NCI-H146 treated with DMSO at 0.1 percent for 48 hours (cell line): Measurements from ENCODE around the gene APPL2.

ENCODE experiments used
- DNase-seq: peaks from one replicate; lab custom pipeline; 2025; ENCODE audit not compliant: unreplicated experiment; lab: John Stamatoyannopoulos, UW

The APPL2 gene

DNA sequence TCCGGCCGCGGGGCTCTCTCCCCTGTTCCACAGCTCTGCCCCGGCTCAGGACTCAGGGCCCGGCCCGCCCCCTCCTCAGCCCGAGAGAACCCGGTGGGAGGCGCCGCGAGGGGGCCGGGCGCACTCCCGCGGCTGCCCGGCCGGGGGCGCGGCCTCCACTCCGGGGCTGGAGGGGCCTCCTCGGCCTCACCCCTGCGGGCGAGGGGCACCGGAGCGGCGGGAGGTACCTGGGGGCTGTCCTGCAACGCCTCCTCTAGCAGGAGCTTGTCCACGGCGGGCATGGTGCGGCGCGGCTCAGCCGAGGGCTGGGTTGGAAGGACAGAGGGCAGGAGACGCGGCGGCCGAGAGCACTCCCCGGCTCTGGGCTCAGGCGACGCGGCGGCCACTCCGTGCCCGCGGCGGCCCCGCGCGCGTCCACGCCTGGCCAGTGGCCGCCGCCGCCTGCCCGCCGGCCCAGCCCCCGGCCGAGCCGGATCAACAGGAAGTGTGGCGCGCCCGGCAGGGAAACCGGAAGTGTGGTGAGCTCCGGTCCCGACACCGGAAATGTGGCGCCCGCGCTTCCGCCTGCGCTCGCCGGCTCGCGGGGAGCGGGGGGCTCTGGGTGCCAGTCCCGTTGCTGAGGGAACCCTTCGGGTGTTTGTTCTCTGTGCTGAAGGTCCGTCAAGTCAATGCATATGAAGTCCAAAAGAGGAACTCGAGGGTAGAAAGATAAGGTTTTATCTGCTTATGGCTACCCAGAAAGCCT is at the start of gene APPL2:
Gene APPL2, minus strand, starts transcription at position 443 of the 745 bp plus-strand sequence. Its CDS starts 162 bp downstream, at position 281.
- peak; percentile 77 for DNase-seq

GRCh38 chr12:105285378-105285777 is 49.4 kb upstream of the APPL2 start:
- no peak for DNase-seq

DNA sequence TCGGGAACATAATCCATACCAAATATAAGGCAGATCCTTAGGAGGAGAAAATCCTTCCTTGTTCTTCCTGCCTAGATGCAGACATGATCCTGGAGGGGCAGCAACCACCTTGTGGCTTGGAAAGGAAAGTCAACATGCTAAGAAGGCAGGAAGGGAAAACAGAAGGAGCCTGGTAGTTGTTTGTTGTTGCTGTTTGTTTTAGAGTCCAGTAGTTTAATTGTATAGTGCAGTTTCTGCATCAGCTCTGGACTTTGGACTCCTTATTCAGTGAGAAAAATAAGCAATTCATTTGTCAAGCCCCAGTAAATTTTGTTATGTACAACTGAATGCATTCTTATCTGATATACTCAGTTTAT is 45.7 kb upstream of the APPL2 start:
- no peak for DNase-seq

GRCh38 chr12:105280966-105281693 is 45.2 kb upstream of the APPL2 start:
- DNase-seq: no peak

- DNase-seq: no peak
These were observed 43.6 kb upstream of the APPL2 start for GRCh38 chr12:105279460-105280056.

DNA sequence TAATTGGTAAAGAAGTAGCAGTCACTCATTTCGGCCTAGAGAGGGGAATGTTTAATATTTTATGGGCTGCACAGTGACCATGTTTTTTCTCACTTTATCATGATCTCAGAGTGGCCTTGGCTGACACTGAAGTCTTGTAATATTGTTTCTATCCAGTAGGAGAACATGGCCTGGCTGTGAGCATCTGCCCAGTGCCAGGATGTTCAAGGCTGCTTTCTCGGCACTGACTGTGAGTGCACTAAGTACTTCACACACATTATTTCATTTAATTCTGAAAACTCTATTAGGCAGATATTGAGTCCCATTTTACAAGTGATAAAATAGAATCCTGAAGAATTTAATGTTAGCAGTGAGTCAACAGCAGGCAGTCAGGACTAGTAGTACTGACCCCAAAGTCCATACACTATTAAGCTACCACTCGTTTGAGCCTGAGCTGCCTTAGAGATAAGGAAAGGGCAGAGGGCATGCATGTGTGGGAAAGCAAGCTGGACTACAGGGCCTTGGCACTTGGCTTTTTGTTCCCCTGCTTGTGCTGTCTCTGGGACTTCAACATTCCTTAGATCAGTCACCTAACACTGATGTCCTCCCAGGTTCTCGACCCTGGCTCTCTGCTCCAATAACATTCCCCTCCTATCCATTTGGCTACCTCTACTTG is 42.2 kb upstream of the APPL2 start:
- DNase-seq: no peak

DNA sequence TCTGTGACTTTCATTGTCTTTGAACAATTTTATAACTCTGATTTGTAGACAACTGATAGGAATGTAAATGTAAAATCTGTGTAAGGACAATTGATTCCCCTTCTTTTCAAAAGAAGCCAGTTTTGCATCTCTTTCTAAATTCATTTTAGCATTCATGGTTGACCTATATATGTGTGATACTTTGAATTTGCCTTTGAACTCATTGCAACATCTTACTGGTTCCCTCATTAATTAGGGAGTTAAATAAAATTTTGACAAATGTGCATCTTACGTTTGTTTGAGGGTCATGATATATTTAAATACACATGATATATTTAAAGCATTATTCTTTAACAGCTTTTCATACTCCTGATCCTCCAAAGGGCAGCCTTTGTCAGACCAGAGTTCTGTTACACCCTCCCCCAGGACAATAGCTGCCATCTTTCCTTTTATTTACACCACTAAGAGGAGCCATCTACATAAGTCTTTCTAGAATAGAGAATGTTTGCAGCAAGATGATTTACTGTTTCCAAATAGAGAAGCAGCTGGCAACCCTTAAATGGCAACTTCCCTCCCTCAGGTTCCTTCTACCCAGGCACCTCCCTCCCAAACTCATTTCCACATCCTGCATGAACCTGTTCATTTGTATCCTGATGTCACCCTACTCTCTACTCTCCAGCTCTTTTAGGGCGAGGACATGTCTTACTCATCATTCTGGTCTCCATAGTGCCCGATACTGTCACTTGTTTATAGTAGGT is 40.2 kb upstream of the APPL2 start:
- DNase-seq: peak; percentile 59

DNA sequence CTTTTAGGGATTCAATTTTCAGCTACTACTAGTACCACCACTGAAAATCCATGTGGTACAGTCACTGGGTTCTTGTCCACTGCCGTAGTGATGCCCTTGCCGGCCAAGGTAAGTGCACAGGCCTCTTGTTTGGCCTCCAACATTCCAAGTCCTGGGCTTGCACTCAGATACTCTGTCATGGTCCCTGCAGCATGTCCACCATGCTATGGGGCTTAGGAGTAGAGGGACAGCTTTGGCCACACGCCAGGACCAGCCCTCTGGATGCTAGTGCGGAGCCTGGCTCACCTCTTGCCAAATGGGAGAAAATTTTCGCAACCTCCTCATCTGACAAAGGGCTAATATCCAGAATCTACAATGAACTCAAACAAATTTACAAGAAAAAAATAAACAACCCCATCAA is 38.6 kb upstream of the APPL2 start:
- no peak for DNase-seq

DNA sequence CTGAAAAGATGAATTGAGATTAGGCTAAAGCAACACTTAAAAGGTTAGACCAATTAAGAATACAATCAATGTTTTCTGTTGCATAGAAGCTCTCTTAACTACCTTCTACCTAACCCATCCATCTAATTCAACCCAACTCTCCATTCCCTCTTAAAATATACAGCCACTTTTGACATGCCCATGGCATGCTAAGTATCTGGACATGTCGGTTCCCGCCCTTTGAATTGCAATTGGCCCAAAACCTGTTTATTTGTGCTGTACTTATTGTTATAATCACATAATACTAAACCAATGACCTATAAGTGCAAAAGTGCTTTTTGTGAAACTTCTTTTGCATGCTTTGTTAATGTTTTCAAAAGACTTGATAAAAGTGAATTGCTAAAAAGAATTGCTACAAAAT is 37.6 kb upstream of the APPL2 start:
- DNase-seq: no peak

GRCh38 chr12:105272814-105273416 is 36.9 kb upstream of the APPL2 start:
- no peak for DNase-seq

- no peak for DNase-seq
These were observed 36.2 kb upstream of the APPL2 start for GRCh38 chr12:105272152-105272551.

GRCh38 chr12:105271364-105271763 is 35.4 kb upstream of the APPL2 start:
- DNase-seq: no peak

- DNase-seq: no peak
These were observed 34.8 kb upstream of the APPL2 start for GRCh38 chr12:105270671-105271255.

GRCh38 chr12:105267711-105268110 is 31.7 kb upstream of the APPL2 start:
- no peak for DNase-seq

DNA sequence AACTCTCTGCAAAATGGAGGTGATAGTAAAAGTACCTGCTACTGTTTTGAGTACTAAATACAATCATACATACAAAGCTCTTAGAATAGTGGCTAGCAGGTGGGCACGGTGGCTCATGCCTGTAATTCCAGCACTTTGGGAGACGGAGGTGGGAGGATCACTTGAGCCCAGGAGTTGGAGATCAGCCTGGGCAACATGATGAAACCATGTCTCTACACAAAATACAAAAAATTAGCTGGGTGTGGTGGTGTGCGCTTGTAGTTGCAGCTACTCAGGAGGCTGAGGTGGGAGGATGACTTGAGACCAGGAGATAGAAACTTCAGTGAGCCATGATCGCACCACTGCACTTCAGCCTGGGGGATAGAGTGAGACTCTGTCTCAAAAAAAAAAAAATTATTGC is 28.8 kb upstream of the APPL2 start:
- no peak for DNase-seq

DNA sequence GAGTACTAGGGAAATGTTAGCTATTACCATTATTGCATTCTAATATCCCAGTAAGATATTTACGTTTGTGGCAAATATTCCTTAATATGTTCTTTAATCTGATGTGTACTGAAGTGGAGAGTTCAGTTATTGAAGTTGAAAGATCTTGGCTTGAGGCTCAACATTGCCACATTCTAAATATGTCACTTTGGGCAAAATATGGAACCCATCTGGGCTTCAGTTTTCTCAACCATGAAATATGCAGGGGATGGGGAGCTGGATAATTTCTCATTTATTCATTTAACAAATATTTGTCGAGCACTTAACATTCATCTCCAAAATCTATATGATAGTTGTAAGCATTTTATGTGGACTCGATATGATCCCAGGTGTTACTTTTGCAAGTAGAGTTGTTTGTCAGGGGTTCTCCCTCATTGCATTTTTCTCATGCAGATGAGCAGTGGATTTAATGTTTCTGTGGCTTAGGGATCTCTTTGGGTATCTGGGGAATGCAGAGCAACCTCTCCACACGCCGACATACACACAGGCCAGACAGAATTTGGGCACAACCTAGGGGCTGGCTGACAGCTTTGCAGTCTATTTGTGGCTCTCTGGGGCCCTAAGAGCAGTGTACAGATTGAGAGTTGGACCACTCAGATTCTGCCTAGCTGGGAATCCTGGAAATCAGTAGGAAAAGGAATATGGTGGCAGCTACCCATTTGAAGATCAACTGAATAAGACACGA is 26.6 kb upstream of the APPL2 start:
- no peak for DNase-seq

DNA sequence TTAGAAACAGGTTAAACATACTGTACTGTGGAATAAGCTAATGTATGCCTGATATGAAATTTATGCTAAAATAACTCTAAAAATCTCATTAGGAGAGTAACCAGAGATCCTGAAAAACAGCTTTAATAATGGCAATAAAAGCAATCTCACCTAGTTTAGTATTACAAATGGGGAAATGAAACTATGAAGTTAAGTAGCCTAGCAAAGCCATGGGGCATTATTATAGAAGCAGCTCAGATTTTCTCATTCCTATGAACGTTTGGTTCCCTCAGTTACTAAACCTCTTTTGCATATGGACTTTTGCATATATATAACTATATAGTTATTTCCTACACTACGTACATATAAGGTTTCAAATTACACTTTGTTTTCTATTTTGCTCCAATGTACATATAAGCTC is 25.0 kb upstream of the APPL2 start:
- DNase-seq: no peak

GRCh38 chr12:105259226-105259625 is 23.3 kb upstream of the APPL2 start:
- DNase-seq: no peak

GRCh38 chr12:105257321-105257728 is 21.4 kb upstream of the APPL2 start:
- no peak for DNase-seq

- DNase-seq: no peak
These were observed 20.9 kb upstream of the APPL2 start for GRCh38 chr12:105256921-105257320.
